WTC11 (cell line): Measurements from ENCODE around the gene RSU1.

Experiments used
- CREB1 ChIP-seq: sonication (generic); formaldehyde crosslinking; IDR thresholded peaks from 2 replicates; pipeline ENCODE4 v1.8.0; 2023; ENCODE audit warnings: mild to moderate bottlenecking, missing genetic modification reagents
- MYBL2 ChIP-seq: sonication (generic); formaldehyde crosslinking; IDR thresholded peaks from 2 replicates; pipeline ENCODE4 v1.8.1; 2023; ENCODE audit warnings: mild to moderate bottlenecking, moderate library complexity, missing genetic modification reagents
- NFATC4 ChIP-seq: fragments of 250-450 bp; sonication (Bioruptor Pico); IDR thresholded peaks from 2 replicates; pipeline ENCODE4 v1.9.0; 2021; ENCODE audit warnings: mild to moderate bottlenecking
- ZBTB21 ChIP-seq: sonication (generic); formaldehyde crosslinking; IDR thresholded peaks from 2 replicates; pipeline ENCODE4 v1.8.1; 2023; ENCODE audit warnings: mild to moderate bottlenecking, missing genetic modification reagents, borderline replicate concordance
- TF ChIP-seq, protein P1 (sequence below): fragments of 200-600 bp; IDR thresholded peaks from 2 replicates; pipeline ENCODE4 v1.8.0; 2022; ENCODE audit warnings: antibody characterized with exemption
- TF ChIP-seq, protein P2 (sequence below): sonication (generic); formaldehyde crosslinking; IDR thresholded peaks from 2 replicates; pipeline ENCODE4 v1.8.0; 2023; ENCODE audit warnings: missing genetic modification reagents, mild to moderate bottlenecking, borderline replicate concordance
- TF ChIP-seq, protein P3 (sequence below): sonication (generic); formaldehyde crosslinking; conservative IDR thresholded peaks from 2 replicates; pipeline ENCODE4 v1.8.1; 2022; ENCODE audit warnings: mild to moderate bottlenecking, missing genetic modification reagents
- TF ChIP-seq, protein P4 (sequence below): fragments of 250-450 bp; sonication (Bioruptor Pico); IDR thresholded peaks from 2 replicates; pipeline ENCODE4 v1.9.0; 2021; ENCODE audit warnings: mild to moderate bottlenecking
- TF ChIP-seq, protein P5 (sequence below): fragments of 250-450 bp; sonication (Bioruptor Pico); IDR thresholded peaks from 2 replicates; pipeline ENCODE4 v2.1.2; 2022; ENCODE audit warnings: mild to moderate bottlenecking, moderate library complexity

DNA sequence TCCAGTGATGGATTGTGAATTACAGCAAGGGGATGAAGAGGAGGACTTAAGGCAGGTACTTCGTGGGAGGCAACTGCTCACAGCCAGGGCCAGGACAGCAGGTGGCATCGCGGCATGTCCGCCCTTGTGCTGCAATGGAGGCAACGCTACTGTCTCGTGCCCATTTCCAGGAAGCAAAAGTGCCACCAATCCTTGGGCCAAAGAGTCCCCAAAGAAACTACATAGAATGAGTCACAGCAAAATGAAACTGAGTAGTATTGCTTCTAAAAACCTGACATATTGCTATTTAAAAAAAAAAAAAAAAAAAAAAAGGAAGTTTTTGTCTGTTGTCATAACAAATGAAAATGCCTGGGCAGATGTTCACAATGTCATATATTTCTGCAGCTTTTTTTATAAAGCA is 46.6 kb downstream of the RSU1 start:
- TF ChIP-seq, protein P1, sequence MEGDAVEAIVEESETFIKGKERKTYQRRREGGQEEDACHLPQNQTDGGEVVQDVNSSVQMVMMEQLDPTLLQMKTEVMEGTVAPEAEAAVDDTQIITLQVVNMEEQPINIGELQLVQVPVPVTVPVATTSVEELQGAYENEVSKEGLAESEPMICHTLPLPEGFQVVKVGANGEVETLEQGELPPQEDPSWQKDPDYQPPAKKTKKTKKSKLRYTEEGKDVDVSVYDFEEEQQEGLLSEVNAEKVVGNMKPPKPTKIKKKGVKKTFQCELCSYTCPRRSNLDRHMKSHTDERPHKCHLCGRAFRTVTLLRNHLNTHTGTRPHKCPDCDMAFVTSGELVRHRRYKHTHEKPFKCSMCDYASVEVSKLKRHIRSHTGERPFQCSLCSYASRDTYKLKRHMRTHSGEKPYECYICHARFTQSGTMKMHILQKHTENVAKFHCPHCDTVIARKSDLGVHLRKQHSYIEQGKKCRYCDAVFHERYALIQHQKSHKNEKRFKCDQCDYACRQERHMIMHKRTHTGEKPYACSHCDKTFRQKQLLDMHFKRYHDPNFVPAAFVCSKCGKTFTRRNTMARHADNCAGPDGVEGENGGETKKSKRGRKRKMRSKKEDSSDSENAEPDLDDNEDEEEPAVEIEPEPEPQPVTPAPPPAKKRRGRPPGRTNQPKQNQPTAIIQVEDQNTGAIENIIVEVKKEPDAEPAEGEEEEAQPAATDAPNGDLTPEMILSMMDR = no peak
- TF ChIP-seq, protein P2, sequence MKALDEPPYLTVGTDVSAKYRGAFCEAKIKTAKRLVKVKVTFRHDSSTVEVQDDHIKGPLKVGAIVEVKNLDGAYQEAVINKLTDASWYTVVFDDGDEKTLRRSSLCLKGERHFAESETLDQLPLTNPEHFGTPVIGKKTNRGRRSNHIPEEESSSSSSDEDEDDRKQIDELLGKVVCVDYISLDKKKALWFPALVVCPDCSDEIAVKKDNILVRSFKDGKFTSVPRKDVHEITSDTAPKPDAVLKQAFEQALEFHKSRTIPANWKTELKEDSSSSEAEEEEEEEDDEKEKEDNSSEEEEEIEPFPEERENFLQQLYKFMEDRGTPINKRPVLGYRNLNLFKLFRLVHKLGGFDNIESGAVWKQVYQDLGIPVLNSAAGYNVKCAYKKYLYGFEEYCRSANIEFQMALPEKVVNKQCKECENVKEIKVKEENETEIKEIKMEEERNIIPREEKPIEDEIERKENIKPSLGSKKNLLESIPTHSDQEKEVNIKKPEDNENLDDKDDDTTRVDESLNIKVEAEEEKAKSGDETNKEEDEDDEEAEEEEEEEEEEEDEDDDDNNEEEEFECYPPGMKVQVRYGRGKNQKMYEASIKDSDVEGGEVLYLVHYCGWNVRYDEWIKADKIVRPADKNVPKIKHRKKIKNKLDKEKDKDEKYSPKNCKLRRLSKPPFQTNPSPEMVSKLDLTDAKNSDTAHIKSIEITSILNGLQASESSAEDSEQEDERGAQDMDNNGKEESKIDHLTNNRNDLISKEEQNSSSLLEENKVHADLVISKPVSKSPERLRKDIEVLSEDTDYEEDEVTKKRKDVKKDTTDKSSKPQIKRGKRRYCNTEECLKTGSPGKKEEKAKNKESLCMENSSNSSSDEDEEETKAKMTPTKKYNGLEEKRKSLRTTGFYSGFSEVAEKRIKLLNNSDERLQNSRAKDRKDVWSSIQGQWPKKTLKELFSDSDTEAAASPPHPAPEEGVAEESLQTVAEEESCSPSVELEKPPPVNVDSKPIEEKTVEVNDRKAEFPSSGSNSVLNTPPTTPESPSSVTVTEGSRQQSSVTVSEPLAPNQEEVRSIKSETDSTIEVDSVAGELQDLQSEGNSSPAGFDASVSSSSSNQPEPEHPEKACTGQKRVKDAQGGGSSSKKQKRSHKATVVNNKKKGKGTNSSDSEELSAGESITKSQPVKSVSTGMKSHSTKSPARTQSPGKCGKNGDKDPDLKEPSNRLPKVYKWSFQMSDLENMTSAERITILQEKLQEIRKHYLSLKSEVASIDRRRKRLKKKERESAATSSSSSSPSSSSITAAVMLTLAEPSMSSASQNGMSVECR (CRISPR knock-in tag) = no peak
- TF ChIP-seq, protein P3, sequence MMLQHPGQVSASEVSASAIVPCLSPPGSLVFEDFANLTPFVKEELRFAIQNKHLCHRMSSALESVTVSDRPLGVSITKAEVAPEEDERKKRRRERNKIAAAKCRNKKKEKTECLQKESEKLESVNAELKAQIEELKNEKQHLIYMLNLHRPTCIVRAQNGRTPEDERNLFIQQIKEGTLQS (CRISPR knock-in tag) = no peak
- TF ChIP-seq MYBL2 (CRISPR knock-in tag) (no peak), NFATC4 (no peak), CREB1 (CRISPR knock-in tag) (no peak), ZBTB21 (CRISPR knock-in tag) (no peak)
- TF ChIP-seq, protein P4, sequence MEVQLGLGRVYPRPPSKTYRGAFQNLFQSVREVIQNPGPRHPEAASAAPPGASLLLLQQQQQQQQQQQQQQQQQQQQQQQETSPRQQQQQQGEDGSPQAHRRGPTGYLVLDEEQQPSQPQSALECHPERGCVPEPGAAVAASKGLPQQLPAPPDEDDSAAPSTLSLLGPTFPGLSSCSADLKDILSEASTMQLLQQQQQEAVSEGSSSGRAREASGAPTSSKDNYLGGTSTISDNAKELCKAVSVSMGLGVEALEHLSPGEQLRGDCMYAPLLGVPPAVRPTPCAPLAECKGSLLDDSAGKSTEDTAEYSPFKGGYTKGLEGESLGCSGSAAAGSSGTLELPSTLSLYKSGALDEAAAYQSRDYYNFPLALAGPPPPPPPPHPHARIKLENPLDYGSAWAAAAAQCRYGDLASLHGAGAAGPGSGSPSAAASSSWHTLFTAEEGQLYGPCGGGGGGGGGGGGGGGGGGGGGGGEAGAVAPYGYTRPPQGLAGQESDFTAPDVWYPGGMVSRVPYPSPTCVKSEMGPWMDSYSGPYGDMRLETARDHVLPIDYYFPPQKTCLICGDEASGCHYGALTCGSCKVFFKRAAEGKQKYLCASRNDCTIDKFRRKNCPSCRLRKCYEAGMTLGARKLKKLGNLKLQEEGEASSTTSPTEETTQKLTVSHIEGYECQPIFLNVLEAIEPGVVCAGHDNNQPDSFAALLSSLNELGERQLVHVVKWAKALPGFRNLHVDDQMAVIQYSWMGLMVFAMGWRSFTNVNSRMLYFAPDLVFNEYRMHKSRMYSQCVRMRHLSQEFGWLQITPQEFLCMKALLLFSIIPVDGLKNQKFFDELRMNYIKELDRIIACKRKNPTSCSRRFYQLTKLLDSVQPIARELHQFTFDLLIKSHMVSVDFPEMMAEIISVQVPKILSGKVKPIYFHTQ (CRISPR knock-in tag) = no peak
- TF ChIP-seq, protein P5, sequence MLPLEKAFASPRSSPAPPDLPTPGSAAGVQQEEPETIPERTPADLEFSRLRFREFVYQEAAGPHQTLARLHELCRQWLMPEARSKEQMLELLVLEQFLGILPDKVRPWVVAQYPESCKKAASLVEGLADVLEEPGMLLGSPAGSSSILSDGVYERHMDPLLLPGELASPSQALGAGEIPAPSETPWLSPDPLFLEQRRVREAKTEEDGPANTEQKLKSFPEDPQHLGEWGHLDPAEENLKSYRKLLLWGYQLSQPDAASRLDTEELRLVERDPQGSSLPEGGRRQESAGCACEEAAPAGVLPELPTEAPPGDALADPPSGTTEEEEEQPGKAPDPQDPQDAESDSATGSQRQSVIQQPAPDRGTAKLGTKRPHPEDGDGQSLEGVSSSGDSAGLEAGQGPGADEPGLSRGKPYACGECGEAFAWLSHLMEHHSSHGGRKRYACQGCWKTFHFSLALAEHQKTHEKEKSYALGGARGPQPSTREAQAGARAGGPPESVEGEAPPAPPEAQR (CRISPR knock-in tag) = no peak
